ENCODE results near the gene MARCHF5.

- TF ChIP-seq RAD21 (IDR thresholded peaks at IDR 0.05), result no peak
- TF ChIP-seq ATF3 (IDR thresholded peaks at IDR 0.05), result no peak
- TF ChIP-seq SP1 (IDR thresholded peaks at IDR 0.05), result no peak
- TF ChIP-seq, protein P1, sequence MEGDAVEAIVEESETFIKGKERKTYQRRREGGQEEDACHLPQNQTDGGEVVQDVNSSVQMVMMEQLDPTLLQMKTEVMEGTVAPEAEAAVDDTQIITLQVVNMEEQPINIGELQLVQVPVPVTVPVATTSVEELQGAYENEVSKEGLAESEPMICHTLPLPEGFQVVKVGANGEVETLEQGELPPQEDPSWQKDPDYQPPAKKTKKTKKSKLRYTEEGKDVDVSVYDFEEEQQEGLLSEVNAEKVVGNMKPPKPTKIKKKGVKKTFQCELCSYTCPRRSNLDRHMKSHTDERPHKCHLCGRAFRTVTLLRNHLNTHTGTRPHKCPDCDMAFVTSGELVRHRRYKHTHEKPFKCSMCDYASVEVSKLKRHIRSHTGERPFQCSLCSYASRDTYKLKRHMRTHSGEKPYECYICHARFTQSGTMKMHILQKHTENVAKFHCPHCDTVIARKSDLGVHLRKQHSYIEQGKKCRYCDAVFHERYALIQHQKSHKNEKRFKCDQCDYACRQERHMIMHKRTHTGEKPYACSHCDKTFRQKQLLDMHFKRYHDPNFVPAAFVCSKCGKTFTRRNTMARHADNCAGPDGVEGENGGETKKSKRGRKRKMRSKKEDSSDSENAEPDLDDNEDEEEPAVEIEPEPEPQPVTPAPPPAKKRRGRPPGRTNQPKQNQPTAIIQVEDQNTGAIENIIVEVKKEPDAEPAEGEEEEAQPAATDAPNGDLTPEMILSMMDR (IDR thresholded peaks at IDR 0.05; ENCODE audit: low read depth, low read length, missing input control), result no peak
- TF ChIP-seq, protein P2, sequence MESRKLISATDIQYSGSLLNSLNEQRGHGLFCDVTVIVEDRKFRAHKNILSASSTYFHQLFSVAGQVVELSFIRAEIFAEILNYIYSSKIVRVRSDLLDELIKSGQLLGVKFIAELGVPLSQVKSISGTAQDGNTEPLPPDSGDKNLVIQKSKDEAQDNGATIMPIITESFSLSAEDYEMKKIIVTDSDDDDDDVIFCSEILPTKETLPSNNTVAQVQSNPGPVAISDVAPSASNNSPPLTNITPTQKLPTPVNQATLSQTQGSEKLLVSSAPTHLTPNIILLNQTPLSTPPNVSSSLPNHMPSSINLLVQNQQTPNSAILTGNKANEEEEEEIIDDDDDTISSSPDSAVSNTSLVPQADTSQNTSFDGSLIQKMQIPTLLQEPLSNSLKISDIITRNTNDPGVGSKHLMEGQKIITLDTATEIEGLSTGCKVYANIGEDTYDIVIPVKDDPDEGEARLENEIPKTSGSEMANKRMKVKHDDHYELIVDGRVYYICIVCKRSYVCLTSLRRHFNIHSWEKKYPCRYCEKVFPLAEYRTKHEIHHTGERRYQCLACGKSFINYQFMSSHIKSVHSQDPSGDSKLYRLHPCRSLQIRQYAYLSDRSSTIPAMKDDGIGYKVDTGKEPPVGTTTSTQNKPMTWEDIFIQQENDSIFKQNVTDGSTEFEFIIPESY (IDR thresholded peaks at IDR 0.05), result no peak
These were observed 23.6 kb upstream of the MARCHF5 start for GRCh38 chr10:92267343-92267742.

Data from liver (tissue), 3 donors.